ENCODE measurements around the gene JAKMIP1.

DNA sequence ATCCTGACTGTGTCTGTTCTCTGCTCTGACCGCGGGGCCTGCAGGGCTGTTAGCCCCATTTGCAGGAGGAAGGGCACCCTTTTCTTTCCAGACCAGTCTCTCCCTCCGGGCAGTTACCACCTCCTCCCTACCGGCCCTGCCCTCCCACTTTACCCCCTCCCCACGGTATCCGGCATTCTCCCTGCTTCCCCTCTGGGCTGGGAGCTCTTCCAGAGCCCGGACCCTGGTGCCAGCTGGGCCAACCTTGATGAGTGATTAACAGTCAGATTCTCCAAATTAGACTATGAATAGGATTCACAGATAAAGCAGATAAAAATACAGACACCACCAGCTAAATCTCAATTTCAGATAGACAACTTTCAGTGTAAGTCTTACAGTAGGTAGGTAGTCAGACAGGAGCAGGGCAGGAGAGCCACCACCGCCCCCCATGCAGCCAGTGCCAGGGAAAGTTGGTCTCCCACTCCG lies 45.9 kb upstream of the JAKMIP1 start:
- TF ChIP-seq POLR2A (IDR thresholded peaks at IDR 0.05): no peak
- TF ChIP-seq, protein P1, sequence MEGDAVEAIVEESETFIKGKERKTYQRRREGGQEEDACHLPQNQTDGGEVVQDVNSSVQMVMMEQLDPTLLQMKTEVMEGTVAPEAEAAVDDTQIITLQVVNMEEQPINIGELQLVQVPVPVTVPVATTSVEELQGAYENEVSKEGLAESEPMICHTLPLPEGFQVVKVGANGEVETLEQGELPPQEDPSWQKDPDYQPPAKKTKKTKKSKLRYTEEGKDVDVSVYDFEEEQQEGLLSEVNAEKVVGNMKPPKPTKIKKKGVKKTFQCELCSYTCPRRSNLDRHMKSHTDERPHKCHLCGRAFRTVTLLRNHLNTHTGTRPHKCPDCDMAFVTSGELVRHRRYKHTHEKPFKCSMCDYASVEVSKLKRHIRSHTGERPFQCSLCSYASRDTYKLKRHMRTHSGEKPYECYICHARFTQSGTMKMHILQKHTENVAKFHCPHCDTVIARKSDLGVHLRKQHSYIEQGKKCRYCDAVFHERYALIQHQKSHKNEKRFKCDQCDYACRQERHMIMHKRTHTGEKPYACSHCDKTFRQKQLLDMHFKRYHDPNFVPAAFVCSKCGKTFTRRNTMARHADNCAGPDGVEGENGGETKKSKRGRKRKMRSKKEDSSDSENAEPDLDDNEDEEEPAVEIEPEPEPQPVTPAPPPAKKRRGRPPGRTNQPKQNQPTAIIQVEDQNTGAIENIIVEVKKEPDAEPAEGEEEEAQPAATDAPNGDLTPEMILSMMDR (IDR thresholded peaks at IDR 0.05): no peak

Measured in esophagus squamous epithelium (tissue), 4 donors.